NB4 (cell line): Measurements from ENCODE around the gene VGLL2.

Source experiments
- POLR2A ChIP-seq: IDR thresholded peaks from 2 replicates; pipeline ENCODE4 v1.6.1; 2011; ENCODE audit warnings: mild to moderate bottlenecking; ENCODE audit not compliant: insufficient read length; ENCODE audit errors: extremely low read depth
- TF ChIP-seq, protein P1 (sequence below): IDR thresholded peaks from one replicate; pipeline ENCODE4 v1.5.1; 2012; ENCODE audit warnings: low read depth, low read length

- TF ChIP-seq, protein P1, sequence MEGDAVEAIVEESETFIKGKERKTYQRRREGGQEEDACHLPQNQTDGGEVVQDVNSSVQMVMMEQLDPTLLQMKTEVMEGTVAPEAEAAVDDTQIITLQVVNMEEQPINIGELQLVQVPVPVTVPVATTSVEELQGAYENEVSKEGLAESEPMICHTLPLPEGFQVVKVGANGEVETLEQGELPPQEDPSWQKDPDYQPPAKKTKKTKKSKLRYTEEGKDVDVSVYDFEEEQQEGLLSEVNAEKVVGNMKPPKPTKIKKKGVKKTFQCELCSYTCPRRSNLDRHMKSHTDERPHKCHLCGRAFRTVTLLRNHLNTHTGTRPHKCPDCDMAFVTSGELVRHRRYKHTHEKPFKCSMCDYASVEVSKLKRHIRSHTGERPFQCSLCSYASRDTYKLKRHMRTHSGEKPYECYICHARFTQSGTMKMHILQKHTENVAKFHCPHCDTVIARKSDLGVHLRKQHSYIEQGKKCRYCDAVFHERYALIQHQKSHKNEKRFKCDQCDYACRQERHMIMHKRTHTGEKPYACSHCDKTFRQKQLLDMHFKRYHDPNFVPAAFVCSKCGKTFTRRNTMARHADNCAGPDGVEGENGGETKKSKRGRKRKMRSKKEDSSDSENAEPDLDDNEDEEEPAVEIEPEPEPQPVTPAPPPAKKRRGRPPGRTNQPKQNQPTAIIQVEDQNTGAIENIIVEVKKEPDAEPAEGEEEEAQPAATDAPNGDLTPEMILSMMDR = no peak
- no peak for TF ChIP-seq POLR2A
Measured at GRCh38 chr6:117268924-117269323, 3.6 kb downstream of the VGLL2 start.
